Calu3 (cell line): ENCODE measurements around the gene FAM241A. TPM values are rescaled to one million over a fixed set of nuclear protein-coding genes. Genes with fewer than 3 reads are reported as not detected.

Experiments
- BruUV-seq: library from RNA; stranded (reverse); fragments of 400-500 nt; replicated peaks from 2 replicates; lab custom pipeline; 2021; lab: Mats Ljungman, UMichigan
- CTCF ChIA-PET: fragments of 300-600 bp; sonication (Branson Sonifier 250); formaldehyde crosslinking; loops from one replicate; lab custom pipeline; 2022; ENCODE audit warnings: antibody characterized with exemption; lab: Charles Lee
- DNase-seq: peaks from one replicate; pipeline ENCODE4 v3.0.0; 2022
- H3K27ac Mint-ChIP-seq: one replicate; pipeline ENCODE4 v1.8.0; 2022; ENCODE audit warnings: mixed read lengths; ENCODE audit not compliant: unreplicated experiment
- H3K27me3 Mint-ChIP-seq: one replicate; pipeline ENCODE4 v1.8.0; 2022; ENCODE audit warnings: mixed read lengths; ENCODE audit not compliant: unreplicated experiment
- H3K36me3 Mint-ChIP-seq: one replicate; pipeline ENCODE4 v1.8.0; 2022; ENCODE audit warnings: mild to moderate bottlenecking, moderate library complexity, mixed read lengths; ENCODE audit not compliant: insufficient read depth, unreplicated experiment
- H3K4me1 Mint-ChIP-seq: one replicate; pipeline ENCODE4 v1.8.0; 2022; ENCODE audit warnings: mild to moderate bottlenecking, low read depth, mixed read lengths; ENCODE audit not compliant: unreplicated experiment
- H3K4me3 Mint-ChIP-seq: one replicate; pipeline ENCODE4 v1.8.0; 2022; ENCODE audit warnings: mild to moderate bottlenecking, low read depth, moderate library complexity, mixed read lengths; ENCODE audit not compliant: unreplicated experiment
- H3K9me3 Mint-ChIP-seq: one replicate; pipeline ENCODE4 v1.8.0; 2022; ENCODE audit warnings: low read depth, mixed read lengths; ENCODE audit not compliant: unreplicated experiment
- intact Hi-C: fragments of 100-400 bp; cut with micrococcal nuclease; formaldehyde crosslinking; loops from one replicate; pipeline ENCODE4 v1.10.0; 2022; ENCODE audit not compliant: unreplicated experiment
- total RNA-seq: library from RNA; stranded (reverse); gene quantifications from 2 replicates; pipeline ENCODE4 v1.2.3, GENCODE V29; 2022
- TF ChIP-seq, protein P1 (sequence below): fragments of 200-600 bp; IDR thresholded peaks from one replicate; pipeline ENCODE4 v1.8.0; 2022; ENCODE audit warnings: antibody characterized with exemption; ENCODE audit not compliant: unreplicated experiment

Gene FAM241A
- total RNA-seq, 1 experiment from 2014 or later: 1.6 TPM

DNA sequence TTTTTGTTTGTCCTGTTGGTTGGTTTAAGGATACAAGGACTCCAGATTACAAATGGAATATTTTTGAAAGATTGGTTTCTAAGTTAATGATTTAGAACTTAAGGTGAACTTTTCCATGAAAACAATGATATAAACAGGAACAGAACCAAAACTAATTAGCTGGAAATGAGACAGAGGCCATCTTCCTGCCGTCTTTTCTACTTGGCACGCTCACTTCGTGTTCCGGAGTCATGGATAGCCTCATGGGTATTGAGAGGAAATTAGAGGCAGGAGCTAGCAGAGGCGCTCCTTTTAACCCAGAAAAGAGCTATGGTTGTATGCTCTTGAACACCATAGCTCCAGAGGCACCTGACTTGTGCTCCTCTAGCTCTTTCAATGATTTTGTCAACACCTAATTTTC is 2.4 kb downstream of the FAM241A start:
- DNase-seq: no peak
- no TSS peak for BruUV-seq
- no peaks in the 10 kb centered on the region for H3K9me3 Mint-ChIP-seq
- TF ChIP-seq, protein P1, sequence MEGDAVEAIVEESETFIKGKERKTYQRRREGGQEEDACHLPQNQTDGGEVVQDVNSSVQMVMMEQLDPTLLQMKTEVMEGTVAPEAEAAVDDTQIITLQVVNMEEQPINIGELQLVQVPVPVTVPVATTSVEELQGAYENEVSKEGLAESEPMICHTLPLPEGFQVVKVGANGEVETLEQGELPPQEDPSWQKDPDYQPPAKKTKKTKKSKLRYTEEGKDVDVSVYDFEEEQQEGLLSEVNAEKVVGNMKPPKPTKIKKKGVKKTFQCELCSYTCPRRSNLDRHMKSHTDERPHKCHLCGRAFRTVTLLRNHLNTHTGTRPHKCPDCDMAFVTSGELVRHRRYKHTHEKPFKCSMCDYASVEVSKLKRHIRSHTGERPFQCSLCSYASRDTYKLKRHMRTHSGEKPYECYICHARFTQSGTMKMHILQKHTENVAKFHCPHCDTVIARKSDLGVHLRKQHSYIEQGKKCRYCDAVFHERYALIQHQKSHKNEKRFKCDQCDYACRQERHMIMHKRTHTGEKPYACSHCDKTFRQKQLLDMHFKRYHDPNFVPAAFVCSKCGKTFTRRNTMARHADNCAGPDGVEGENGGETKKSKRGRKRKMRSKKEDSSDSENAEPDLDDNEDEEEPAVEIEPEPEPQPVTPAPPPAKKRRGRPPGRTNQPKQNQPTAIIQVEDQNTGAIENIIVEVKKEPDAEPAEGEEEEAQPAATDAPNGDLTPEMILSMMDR: no peak
- no peak overlapping the region for H3K4me3 Mint-ChIP-seq
- peaks cover 17% of the 10 kb centered on the region for H3K36me3 Mint-ChIP-seq
- H3K4me1 Mint-ChIP-seq: peaks cover 8% of the 10 kb centered on the region
- no peak overlapping the region for H3K27ac Mint-ChIP-seq
- H3K27me3 Mint-ChIP-seq: no peaks in the 10 kb centered on the region
- intact Hi-C loops: loop anchor here (5.0 kb wide), 2 partner anchors 35 to 85 kb away; partner anchors contain the start of gene AP1AR
- CTCF ChIA-PET: no interaction called here

DNA sequence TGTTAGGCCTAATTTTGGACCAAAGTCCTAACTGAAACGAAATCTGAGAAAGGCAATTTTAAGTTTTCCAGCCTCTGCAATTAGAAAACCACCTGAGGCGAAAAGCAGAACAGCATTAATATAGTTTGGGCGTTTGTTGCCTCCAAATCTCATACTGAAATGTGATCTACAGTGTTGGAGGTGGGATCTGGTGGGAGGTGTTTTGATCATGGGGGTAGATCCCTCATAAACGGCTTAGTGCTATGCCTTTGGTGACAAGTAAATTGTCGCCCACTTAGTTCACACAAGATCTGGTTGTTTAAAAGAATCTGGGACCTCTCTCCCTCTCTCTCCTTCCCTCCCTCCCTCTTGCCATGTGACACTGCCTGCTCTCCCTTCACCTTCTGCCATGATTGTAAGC is 5.7 kb downstream of the FAM241A start:
- Mint-ChIP-seq H3K27ac (no peak overlapping the region), H3K36me3 (peaks cover 9% of the 10 kb centered on the region), H3K27me3 (no peaks in the 10 kb centered on the region), H3K4me3 (no peak overlapping the region), H3K4me1 (peaks cover under 1% of the 10 kb centered on the region), H3K9me3 (no peaks in the 10 kb centered on the region)
- DNase-seq: no peak
- intact Hi-C loops: no loop called here
- CTCF ChIA-PET: no interaction called here
- TF ChIP-seq, protein P1: no peak
- no TSS peak for BruUV-seq

DNA sequence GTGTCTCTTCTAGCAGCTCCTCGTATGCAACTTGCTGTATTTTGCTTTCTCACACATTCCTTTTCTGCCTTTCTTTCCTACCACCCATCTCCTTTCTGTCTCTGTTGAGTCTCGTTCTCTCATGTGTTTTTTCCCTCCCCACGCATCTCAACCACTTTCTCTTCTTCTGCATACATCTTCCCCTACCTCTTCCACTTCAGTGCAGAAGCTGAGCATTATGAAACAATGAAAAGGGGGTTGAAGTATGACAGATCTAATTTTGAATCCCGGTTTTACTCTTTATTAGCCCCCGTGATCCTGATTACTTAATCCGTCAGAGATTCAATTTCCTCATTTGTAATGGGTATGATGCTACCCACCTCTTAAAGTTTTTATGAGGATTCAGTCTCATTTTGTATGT is 7.3 kb downstream of the FAM241A start:
- intact Hi-C loops: no loop called here
- Mint-ChIP-seq H3K27ac (no peak overlapping the region), H3K36me3 (no peaks in the 10 kb centered on the region), H3K4me3 (no peak overlapping the region), H3K9me3 (no peaks in the 10 kb centered on the region), H3K27me3 (no peaks in the 10 kb centered on the region), H3K4me1 (peaks cover 8% of the 10 kb centered on the region)
- no peak for DNase-seq
- TF ChIP-seq, protein P1: no peak
- BruUV-seq: no TSS peak
- CTCF ChIA-PET: no interaction called here

DNA sequence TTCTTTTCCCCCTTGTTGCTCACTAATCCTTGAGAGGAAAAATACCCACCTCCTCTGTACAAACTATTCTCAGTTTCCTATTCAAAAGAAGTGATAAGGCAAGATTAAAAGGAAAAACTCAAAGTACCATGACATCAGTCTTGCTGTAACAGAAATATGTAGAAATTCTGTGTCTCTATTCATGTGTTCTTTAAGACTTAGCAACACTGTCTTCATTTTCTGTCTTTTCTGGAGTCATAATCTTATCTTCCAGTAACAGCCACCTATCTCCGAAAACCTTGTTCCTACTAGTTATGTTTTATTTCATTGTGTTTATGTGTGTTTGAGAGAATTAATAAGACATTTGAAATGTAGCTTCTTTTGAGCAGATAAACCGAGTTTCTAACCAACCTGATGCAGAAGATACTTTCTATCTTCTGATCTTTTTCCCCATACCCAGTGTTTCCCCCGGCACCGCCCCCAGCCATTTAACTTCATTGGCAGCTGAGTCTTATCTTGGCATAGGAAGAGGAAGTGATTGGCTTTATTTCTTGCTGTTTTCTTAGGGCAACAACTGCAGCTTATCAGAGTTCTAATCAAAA is 8.0 kb downstream of the FAM241A start:
- CTCF ChIA-PET: no interaction called here
- no TSS peak for BruUV-seq
- Mint-ChIP-seq H3K36me3 (no peaks in the 10 kb centered on the region), H3K27me3 (no peaks in the 10 kb centered on the region), H3K4me3 (no peak overlapping the region), H3K9me3 (no peaks in the 10 kb centered on the region), H3K4me1 (peaks cover 8% of the 10 kb centered on the region), H3K27ac (no peak overlapping the region)
- TF ChIP-seq, protein P1: no peak
- intact Hi-C loops: no loop called here
- DNase-seq: no peak
